ENCODE data around the gene R3HDM2.
A peak's percentile ranks its signal among the peaks of the same experiment; 100 is the strongest.

R3HDM2 gene

DNA sequence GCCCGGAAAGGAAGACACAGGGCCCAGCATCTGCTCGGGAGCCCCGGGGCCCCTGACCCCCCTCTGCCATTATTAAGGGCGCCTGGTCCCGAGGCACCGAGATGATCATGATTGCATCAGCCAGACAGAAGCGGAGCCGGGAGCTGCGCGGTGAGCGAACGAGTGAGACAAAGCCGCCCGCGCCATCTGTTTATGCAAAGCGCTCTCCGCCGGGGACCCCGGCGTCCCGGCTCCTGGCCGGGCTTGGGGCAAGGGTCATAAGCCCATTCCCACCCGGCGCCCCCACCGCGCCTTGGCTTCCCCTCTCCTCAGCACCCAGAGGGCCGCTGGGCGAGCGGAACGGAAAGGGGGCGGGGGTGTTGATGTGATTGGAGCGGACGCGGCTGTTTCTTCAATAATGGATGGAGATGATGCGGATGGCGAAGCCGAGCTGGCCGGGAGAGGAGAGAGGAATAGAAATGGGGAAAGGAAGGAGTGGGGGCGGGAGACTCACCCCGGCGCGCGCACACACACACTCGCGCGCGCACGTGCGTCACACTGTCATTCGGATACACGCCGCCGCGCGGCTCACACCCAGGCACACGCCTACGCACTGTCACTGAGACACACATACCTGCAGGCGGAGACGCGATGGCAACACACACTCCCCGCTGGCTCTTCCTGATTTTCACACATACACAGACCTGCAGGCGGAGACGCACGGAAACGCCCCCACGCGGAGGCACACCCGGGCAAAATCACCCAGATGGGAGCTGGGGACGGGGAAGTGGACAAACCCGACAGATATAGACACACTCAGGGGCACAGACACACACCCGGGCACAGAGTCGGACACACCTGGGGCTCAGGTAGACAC, 190.5 kb downstream of the R3HDM2 start:
- peak; percentile 76 for DNase-seq (ENCODE audit: low spot score)

DNA sequence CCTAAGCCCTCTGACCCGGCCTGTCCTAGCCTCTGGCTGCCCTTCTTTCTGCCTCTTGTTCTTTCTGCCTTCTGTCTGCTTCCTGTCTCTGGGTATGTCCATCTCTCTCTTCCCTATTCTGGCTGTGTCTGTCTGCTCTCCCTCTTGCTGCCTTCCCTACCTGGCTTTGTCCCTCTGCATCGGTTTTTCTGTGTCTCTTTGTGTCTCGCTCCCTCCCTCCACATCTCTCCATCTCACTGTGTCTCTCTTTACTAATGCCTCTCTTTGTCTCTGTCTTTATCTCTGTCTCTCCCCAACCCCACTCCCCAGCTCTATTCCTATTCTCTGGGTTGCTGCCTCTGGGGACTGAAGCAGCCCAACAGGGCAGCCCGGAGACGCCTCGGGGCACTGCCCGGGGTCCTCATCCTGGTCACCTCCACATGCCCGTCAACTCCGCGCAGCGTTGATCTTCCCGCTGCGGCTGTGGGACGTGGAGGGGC, 191.2 kb downstream of the R3HDM2 start:
- DNase-seq (ENCODE audit: low spot score): no peak

- DNase-seq (ENCODE audit: low spot score): peak; percentile 96
Observed at GRCh38 chr12:57238854-57239554, 191.8 kb downstream of the R3HDM2 start.

GRCh38 chr12:57237932-57238853, 192.7 kb downstream of the R3HDM2 start:
- DNase-seq (ENCODE audit: low spot score): peak; percentile 83

DNA sequence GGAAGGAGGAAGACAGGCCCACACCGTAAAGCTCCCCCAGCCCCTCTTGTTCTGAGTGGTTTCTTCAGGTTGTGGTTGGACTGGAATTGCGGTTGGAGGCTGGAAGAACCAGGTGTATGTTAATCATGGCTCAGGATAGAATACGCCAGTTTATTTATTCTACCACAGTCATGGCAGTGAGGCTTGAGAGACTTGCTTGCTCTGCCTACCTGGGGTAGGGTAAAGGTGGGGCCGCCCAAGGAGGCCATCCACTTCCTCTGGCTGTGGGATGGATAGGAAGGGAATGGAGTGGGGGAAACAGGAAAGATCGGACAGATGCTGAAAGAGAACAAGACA, 193.3 kb downstream of the R3HDM2 start:
- no peak for DNase-seq (ENCODE audit: low spot score)

- peak; percentile 25 for DNase-seq (ENCODE audit: low spot score)
Observed at GRCh38 chr12:57236925-57237595, 193.8 kb downstream of the R3HDM2 start.

DNA sequence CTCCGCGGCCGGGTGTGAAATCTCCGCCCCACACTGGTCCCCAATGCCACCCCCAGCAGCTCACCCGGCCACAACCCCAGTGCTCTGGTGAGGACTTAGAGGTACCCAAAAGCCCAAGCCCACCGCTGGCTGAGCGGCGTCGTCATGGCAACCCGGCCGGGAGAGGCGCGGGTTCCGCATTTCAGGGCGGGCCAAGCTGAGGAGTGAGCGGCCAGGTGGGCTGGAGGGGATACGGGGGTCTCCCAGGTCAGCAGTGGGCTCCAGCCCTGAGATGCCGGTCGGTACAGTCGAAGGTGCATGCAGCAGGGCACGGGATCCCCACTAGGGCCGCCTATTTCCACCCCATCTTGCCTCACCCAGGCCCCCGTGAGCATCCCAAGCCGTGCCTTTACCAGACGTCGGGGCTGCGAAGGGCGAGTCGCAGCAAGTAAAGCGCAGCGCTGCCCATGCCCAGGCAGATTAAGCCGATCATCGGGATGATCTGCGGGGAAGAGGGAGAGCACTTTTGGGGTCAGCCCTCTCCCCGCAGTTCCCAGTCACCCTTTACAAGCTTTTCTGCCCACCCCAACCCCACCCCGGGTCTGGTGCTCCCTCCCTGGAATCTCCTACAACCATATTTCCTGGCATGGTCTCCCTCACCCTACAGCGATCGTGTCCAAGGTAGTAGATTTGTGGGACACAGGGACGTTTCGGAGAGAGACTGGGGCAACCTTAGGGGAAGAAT, 194.5 kb downstream of the R3HDM2 start:
- DNase-seq (ENCODE audit: low spot score): peak; percentile 8

DNA sequence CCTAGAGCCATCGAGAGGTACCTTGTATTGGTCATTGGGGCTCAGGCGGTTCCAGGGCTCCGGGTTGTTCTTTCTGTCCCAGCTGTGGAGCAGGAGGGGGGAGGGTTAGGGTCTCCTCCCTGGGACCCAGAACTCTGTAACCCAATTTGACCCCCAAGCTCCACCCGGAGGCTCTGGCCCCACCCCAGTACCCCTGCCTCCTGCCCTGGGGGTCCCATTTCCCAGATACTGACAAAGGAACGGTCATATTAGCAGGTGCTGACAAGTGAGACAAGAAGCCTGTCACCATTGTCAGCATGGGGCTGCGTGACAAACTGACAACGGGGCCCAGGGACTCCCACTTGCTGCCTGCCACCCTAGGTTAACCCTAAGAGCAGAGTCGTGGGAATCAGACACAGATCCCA, 195.1 kb downstream of the R3HDM2 start:
- DNase-seq (ENCODE audit: low spot score): peak; percentile 6

- peak; percentile 22 for DNase-seq (ENCODE audit: low spot score)
Observed at GRCh38 chr12:57235017-57235727, 195.7 kb downstream of the R3HDM2 start.

DNA sequence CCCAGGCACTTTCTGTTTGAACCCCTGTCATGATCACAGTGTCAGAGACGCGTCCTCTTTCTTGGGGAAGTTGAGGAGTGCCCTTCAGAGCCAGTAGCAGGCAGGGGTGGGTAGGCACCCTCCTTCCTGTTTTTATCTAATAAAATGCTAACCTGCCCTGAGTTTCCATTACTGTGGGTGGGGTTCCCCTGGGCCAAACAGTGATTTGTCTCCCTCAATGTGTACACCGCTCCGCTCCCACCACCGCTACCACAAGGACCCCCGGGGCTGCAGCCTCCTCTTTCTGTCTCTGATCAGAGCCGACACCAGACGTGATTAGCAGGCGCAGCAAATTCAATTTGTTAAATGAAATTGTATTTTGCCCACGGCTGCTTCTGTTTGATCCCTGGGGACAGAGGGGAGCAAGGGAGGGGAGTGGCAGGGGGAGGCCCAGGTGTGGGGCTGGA, 196.2 kb downstream of the R3HDM2 start:
- no peak for DNase-seq (ENCODE audit: low spot score)

- no peak for DNase-seq (ENCODE audit: low spot score)
Observed at GRCh38 chr12:57234233-57234570, 196.6 kb downstream of the R3HDM2 start.

- DNase-seq (ENCODE audit: low spot score): no peak
Observed at GRCh38 chr12:57233357-57234232, 197.2 kb downstream of the R3HDM2 start.

- no peak for DNase-seq (ENCODE audit: low spot score)
Observed at GRCh38 chr12:57232156-57232756, 198.6 kb downstream of the R3HDM2 start.

- no peak for DNase-seq (ENCODE audit: low spot score)
Observed at GRCh38 chr12:57231276-57232021, 199.4 kb downstream of the R3HDM2 start.

GRCh38 chr12:57230381-57231155, 200.3 kb downstream of the R3HDM2 start:
- DNase-seq (ENCODE audit: low spot score): no peak

GRCh38 chr12:57229634-57230380, 201.0 kb downstream of the R3HDM2 start, which contains the start of gene SHMT2:
SHMT2 (plus strand) TSS chr12:57229711; CDS start chr12:57229779, 68 bp downstream.
- peak; percentile 100 for DNase-seq (ENCODE audit: low spot score)

Data from HuH-7.5 (cell line).